Loucy (cell line): ENCODE data around the gene EPN1.

ENCODE experiments used
- H2AFZ ChIP-seq: fragments of 200-600 bp; sonication (generic); 2 replicates; pipeline ENCODE4 v1.6.0; 2016; ENCODE audit warnings: antibody characterized with exemption, mild to moderate bottlenecking, low read length, moderate library complexity
- H3F3A ChIP-seq: fragments of 200-600 bp; 2 replicates; pipeline ENCODE4 v1.6.0; 2016; ENCODE audit warnings: antibody characterized with exemption, low read depth, mild to moderate bottlenecking
- H3K27me3 ChIP-seq: fragments of 200-600 bp; sonication (generic); 2 replicates; pipeline ENCODE4 v1.6.1; 2014; ENCODE audit warnings: low read length, mild to moderate bottlenecking; ENCODE audit not compliant: insufficient read depth, poor library complexity, severe bottlenecking
- H3K36me3 ChIP-seq: fragments of 200-600 bp; sonication (generic); 2 replicates; pipeline ENCODE4 v1.6.1; 2016; ENCODE audit warnings: low read length; ENCODE audit not compliant: insufficient read depth
- H3K4me1 ChIP-seq: fragments of 200-600 bp; sonication (generic); 2 replicates; pipeline ENCODE4 v1.5.1; 2014; ENCODE audit warnings: low read length, mild to moderate bottlenecking; ENCODE audit not compliant: insufficient read depth, poor library complexity, severe bottlenecking
- H3K4me2 ChIP-seq: fragments of 200-600 bp; sonication (generic); 2 replicates; pipeline ENCODE4 v1.6.0; 2014; ENCODE audit warnings: antibody characterized with exemption, low read length, low read depth, mild to moderate bottlenecking; ENCODE audit not compliant: poor library complexity, severe bottlenecking
- H3K4me3 ChIP-seq: fragments of 200-600 bp; sonication (generic); 2 replicates; pipeline ENCODE4 v1.5.1; 2014; ENCODE audit warnings: low read length, mild to moderate bottlenecking, mixed read lengths; ENCODE audit not compliant: poor library complexity, severe bottlenecking
- H3K79me2 ChIP-seq: fragments of 200-600 bp; sonication (generic); 2 replicates; pipeline ENCODE4 v1.6.1; 2014; ENCODE audit warnings: low read length; ENCODE audit not compliant: insufficient read depth
- H3K9ac ChIP-seq: fragments of 200-600 bp; sonication (generic); 2 replicates; pipeline ENCODE4 v1.6.0; 2014; ENCODE audit warnings: mild to moderate bottlenecking, low read depth, low read length, moderate library complexity; ENCODE audit not compliant: poor library complexity, severe bottlenecking
- H3K9me2 ChIP-seq: fragments of 200-600 bp; sonication (generic); replicated peaks from 2 replicates; pipeline ENCODE4 v1.6.1; 2016; ENCODE audit warnings: low read depth, low read length, mixed read lengths
- H3K9me3 ChIP-seq: fragments of 200-600 bp; sonication (generic); 2 replicates; pipeline ENCODE4 v1.6.1; 2014; ENCODE audit warnings: mild to moderate bottlenecking, antibody characterized with exemption, low read length, low read depth; ENCODE audit not compliant: insufficient read depth
- H4K20me1 ChIP-seq: fragments of 200-600 bp; sonication (generic); 2 replicates; pipeline ENCODE4 v1.6.0; 2014; ENCODE audit warnings: antibody characterized with exemption, low read length, mild to moderate bottlenecking; ENCODE audit not compliant: insufficient read depth, poor library complexity, severe bottlenecking
- CTCF ChIP-seq: fragments of 200-600 bp; sonication (generic); conservative IDR thresholded peaks from 2 replicates; pipeline ENCODE4 v1.5.1; 2014; ENCODE audit warnings: mild to moderate bottlenecking, antibody characterized with exemption, low read length
- EZH2phosphoT487 ChIP-seq: fragments of 200-600 bp; IDR thresholded peaks from 2 replicates; pipeline ENCODE4 v1.6.1; 2018; ENCODE audit warnings: antibody characterized with exemption, mild to moderate bottlenecking, moderate library complexity, borderline replicate concordance

EPN1 gene

GRCh38 chr19:55656552-55656951, 18.5 kb upstream of the EPN1 start:
- TF ChIP-seq EZH2phosphoT487 (no peak), CTCF (no peak)
- Histone ChIP-seq H3F3A (no peaks in the 10 kb centered on the region), H3K36me3 (peaks cover 25% of the 10 kb centered on the region; the same call in 1 of the 2 replicates)

GRCh38 chr19:55656988-55657747, 17.9 kb upstream of the EPN1 start:
- Histone ChIP-seq H3K79me2 (peaks cover 72% of the 10 kb centered on the region), H3K4me1 (peaks cover 33% of the 10 kb centered on the region), H4K20me1 (peaks cover 67% of the 10 kb centered on the region), H3K9me2 (no peaks in the 10 kb centered on the region), H3K9me3 (no peaks in the 10 kb centered on the region), H3K9ac (peak overlapping the region; percentile 95), H3K27me3 (peaks cover 4% of the 10 kb centered on the region), H3K4me2 (peak overlapping the region; percentile 94), H3F3A (no peaks in the 10 kb centered on the region), H3K36me3 (peaks cover 31% of the 10 kb centered on the region), H3K4me3 (peak overlapping the region; percentile 82), H2AFZ (no peak overlapping the region)
- TF ChIP-seq CTCF = no peak
- no peak for TF ChIP-seq EZH2phosphoT487

More at GRCh38 chr19:55656552-55656951, 18.5 kb upstream of the EPN1 start:
- Histone ChIP-seq H3K4me3 (peak overlapping the region; percentile 82), H3K79me2 (peaks cover 66% of the 10 kb centered on the region), H3K9me3 (no peaks in the 10 kb centered on the region), H3K4me1 (peaks cover 33% of the 10 kb centered on the region), H3K27me3 (peaks cover 4% of the 10 kb centered on the region), H3K9me2 (no peaks in the 10 kb centered on the region), H3K4me2 (peak overlapping the region; percentile 94), H3K9ac (peak overlapping the region; percentile 95), H2AFZ (no peak overlapping the region), H4K20me1 (peaks cover 61% of the 10 kb centered on the region)

- Histone ChIP-seq H3K79me2 (peaks cover 90% of the 10 kb centered on the region), H3F3A (no peaks in the 10 kb centered on the region), H2AFZ (no peak overlapping the region), H3K4me2 (peak overlapping the region; percentile 94), H4K20me1 (peaks cover 85% of the 10 kb centered on the region), H3K4me1 (peaks cover 33% of the 10 kb centered on the region), H3K9ac (peak overlapping the region; percentile 95), H3K27me3 (peaks cover 4% of the 10 kb centered on the region), H3K36me3 (peaks cover 49% of the 10 kb centered on the region), H3K9me2 (no peaks in the 10 kb centered on the region), H3K9me3 (no peaks in the 10 kb centered on the region), H3K4me3 (peak overlapping the region; percentile 82)
- TF ChIP-seq EZH2phosphoT487 (no peak), CTCF (no peak)
Measured at GRCh38 chr19:55658846-55659459, 16.1 kb upstream of the EPN1 start.
